Myocyte (in vitro differentiated cells): ENCODE data around the gene BOK. TPM values are rescaled to one million over a fixed set of nuclear protein-coding genes. Genes with fewer than 3 reads are reported as not detected.
A peak's percentile ranks its signal among the peaks of the same experiment; 100 is the strongest.
"Not testable (repeated sequence)": the region's sequence is repeated elsewhere in the genome, so short reads cannot be mapped to it uniquely, and the experiment has no call there.

Experiments used
- DNase-seq: peaks from one replicate; pipeline ENCODE4 v3.0.0-alpha.2; 2012; ENCODE audit warnings: low read depth
- total RNA-seq: library from RNA; depleted of rRNA; stranded (reverse); fragments of >200 nt; gene quantifications from 2 replicates; pipeline ENCODE4 v1.2.3, GENCODE V29; 2014

BOK gene
- total RNA-seq, 1 donor from 2014 or later = 69.7 TPM

DNA sequence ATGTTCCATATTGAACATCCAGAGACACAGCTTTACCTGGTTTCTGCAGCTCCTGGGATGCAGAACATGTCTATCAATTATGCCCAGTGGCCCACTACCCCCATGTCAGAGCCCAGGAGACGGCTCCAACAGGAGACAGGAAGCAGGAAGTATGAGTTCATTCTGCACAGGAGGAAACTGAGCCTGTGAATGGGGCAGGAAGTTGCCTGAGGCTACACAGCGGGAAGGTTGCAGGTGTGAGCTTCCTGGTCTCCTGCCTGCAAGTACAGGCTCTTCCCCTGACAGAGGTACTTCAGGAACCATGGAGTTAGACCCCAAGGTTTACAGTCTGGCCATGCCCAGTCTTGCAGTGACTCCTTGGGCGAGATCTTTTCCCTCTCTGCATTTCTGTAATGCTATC lies 2.8 kb upstream of the BOK start:
- no peak for DNase-seq

DNA sequence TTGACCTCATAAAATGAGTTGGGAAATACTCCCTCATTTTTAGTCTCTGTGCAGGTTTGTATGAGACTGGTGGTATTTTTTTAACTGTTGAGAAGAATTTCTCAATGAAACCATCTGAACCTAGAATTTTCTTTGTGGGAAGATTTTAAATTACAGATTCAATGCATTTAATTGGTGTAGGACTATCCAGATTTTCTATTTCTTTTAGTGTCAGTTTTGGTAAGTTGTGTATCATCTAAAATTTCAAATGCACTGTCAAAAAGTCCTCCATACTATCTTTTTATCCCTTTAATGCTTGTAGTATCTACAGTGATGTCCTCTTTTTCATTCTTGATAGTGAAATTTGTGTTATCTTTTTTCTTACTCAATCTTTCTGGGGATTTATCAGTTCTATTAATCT lies 1.8 kb upstream of the BOK start:
- DNase-seq = no peak

- peak; percentile 48 for DNase-seq
Observed at GRCh38 chr2:241559323-241560161, 997 bp downstream of the BOK start.

DNA sequence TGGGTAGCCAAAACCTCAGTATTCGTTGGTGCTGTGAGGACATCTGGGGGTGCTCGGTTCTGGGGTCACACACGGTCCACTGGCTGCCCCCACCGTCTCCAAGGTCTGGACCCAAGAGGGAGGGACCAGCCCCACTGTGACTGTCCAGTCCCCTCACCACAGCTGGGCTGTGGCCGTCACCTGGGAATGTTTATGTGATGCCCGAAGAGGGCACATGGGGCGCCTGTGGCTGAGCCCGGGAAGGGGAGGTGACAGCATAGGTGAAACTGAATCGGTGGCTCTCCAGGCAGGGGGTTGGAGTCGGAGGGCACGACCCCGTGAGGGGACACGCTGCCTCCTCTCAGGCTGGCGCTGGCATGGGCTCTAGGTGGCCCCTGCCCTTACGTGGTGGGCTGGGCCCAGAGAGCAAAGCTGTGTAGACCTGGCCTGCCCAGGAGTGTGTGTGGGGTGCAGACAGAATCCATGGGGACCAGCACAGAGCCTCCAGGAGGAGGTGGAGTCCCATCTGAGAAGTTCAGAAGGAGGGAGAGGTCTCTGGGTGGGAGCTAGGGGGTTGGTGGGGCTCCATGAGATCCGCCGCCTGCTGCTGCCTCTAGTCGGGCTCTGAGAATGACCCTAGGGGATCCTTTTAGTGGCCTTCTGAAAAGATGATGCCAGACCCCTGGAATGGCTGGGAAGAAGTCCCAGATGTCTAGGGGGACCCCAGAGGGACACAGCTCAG lies 1.8 kb downstream of the BOK start:
- no peak for DNase-seq

- DNase-seq = peak; percentile 44
Observed at GRCh38 chr2:241560883-241561474, 2.4 kb downstream of the BOK start.

DNA sequence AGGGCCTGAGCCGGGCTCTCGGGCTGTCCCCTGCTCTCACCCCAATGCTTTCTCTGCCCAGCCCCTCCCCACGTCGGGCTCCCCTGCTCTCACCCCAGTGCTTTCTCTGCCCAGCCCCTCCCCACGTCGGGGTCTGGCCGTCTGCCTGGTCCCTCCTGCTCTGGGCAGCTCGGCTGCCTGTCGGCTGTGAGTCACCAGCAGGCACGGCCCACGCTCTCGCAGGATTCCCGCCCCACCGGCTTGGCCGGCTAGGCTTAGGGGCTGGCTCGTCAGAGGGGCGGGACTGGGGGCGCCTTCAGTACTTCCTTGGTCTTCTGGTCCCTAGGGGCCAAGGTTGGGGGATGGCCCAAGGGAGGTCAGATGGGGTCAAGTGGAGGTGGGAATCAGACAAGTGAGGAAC lies 3.3 kb downstream of the BOK start:
- peak; percentile 78 for DNase-seq

GRCh38 chr2:241562269-241562891 lies 3.8 kb downstream of the BOK start:
- peak; percentile 47 for DNase-seq

- DNase-seq = no peak
Observed at GRCh38 chr2:241563031-241563507, 4.5 kb downstream of the BOK start.

- peak; percentile 62 for DNase-seq
Observed at GRCh38 chr2:241563571-241563980, 5.0 kb downstream of the BOK start.

- no peak for DNase-seq
Observed at GRCh38 chr2:241563981-241564595, 5.5 kb downstream of the BOK start.

GRCh38 chr2:241564596-241565410 lies 6.3 kb downstream of the BOK start:
- no peak for DNase-seq

DNA sequence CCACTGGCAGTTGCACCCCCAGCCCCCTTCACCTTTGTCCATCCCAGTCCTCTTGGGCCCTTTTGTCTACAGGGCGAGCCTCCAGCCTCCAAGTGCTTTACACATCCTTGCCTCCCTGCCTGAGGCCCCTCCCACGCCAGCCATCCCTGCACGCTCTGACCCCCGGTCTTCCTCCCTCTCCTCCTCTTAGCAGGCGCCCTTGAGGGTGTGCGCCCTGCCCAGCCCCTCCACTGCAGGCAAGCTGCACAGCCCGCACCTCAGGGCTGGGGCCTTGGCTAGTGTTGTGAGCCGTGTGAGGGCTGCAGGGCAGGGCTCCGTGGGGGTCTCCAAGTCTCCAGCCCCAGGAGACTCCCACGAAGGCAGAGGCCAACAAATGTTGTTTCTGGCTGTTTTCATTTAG lies 6.9 kb downstream of the BOK start:
- no peak for DNase-seq

DNA sequence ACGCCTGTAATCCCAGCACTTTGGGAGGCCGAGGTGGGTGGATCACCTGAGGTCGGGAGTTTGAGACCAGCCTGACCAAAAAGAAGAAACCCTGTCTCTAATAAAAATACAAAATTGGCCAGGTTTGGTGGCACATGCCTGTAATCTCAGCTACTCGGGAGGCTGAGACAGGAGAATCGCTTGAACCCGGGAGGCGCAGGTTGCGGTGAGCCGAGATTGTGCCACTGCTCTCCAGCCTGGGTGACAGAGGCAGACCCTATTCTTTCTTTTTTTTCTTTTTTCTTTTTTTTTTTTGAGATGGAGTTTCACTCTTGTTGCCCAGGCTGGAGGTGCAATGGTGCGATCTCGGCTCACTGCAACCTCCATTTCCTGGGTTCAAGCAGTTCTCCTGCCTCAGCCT lies 7.5 kb downstream of the BOK start:
- DNase-seq = not testable (repeated sequence)

DNA sequence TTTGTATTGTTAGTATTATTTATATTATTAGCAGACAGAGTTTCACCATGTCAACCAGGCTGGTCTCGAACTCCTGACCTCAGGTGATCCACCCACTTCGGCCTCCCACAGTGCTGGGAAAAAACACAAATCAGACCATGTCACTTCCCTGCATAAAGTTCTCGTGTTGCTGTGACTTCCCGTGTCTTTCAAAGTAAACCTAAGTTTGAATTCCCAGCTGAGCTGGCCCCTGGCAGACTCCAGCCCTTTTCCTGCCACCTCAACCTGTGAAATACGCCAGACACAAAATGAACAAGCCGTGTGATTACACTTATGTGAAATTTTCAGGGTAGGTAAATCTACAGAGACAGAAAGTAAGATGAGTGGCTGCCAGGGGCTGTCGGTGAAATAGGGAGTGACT lies 7.9 kb downstream of the BOK start:
- no peak for DNase-seq

GRCh38 chr2:241567266-241567665 lies 8.7 kb downstream of the BOK start:
- DNase-seq = not testable (repeated sequence)

DNA sequence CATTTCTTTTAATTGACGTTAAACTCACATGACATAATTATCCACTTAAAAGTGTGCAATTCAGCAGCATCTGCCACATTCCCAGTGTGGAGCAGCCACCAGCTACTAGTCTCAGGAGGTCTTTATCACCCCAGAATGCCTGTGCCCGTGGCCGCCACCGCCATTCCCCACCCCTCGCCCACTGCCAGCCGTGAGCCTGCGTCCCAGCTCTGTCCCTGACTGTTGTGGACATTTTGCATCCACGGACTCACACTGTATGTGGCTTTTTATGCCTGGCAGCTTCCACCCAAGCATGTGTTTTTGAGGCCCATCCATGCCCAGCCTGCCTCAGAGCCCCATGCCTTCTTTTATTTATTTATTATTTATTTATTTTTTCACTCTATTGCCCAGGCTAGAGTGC lies 9.2 kb downstream of the BOK start:
- no peak for DNase-seq

DNA sequence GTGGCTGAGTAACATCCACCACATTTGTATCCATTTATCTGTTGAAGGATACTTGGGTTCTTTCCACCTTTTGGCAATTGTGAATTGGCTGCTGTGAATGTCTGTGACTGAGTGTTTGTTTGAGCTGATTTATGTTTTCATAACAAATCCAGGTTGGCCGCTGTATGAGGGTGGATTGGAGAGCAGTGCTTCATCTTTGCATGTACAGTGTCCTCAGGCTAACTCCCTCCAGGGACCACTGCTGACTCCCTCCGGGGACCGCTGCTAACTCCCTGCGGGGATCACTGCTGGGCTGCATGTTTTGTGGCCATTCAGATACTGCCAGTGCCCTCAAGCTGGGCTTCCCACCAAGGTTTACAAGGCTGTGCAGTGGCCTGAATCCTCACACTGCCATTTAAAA lies 10.2 kb downstream of the BOK start:
- no peak for DNase-seq

DNA sequence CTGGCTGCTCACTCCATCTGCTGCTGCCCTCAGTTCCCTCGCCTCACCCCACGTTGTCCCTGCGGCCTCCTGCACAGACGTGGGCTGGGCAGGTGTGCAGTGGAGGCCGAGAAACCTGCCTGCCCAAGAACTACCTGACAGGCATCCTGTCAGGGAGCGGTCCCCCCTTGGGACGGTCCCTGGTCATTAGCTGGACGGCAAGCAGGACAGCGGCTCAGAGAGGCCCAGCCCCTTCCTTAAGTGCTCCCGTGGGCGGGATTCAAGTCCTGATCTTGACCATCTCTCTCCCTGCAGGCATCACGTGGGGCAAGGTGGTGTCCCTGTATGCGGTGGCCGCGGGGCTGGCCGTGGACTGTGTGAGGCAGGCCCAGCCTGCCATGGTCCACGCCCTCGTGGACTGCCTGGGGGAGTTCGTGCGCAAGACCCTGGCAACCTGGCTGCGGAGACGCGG lies 11.3 kb downstream of the BOK start:
- DNase-seq = no peak

GRCh38 chr2:241570961-241571581 lies 12.5 kb downstream of the BOK start:
- DNase-seq = no peak
